T-helper 1 cell (primary cell): ENCODE measurements around the gene USP20.

Experiments used
- DNase-seq, 5 donors: peaks; one replicate each; pipeline ENCODE4 v3.0.0-alpha.2; 2012 to 2020

The USP20 gene

GRCh38 chr9:129857207-129857606 is 21.9 kb downstream of the USP20 start:
- no peak for DNase-seq

GRCh38 chr9:129858167-129858962 is 23.1 kb downstream of the USP20 start:
- no peak for DNase-seq

GRCh38 chr9:129860653-129861446 is 25.6 kb downstream of the USP20 start:
- DNase-seq = peak in 1 of 5 donors; percentile 44

- DNase-seq = no peak
These were observed 26.2 kb downstream of the USP20 start for GRCh38 chr9:129861447-129861827.

GRCh38 chr9:129863059-129863690 is 27.9 kb downstream of the USP20 start:
- peak in 4 of 5 donors; percentile 52 to 91 (median 56) for DNase-seq

- peak in 1 of 5 donors; percentile 82 for DNase-seq
These were observed 29.9 kb downstream of the USP20 start for GRCh38 chr9:129864991-129865647.

- DNase-seq = no peak
These were observed 30.5 kb downstream of the USP20 start for GRCh38 chr9:129865668-129866320.

- DNase-seq = peak in 4 of 5 donors; percentile 49 to 71 (median 56)
These were observed 31.3 kb downstream of the USP20 start for GRCh38 chr9:129866394-129867135.

GRCh38 chr9:129867136-129868022 is 32.1 kb downstream of the USP20 start:
- DNase-seq = peak in 1 of 5 donors; percentile 40

- DNase-seq = no peak
These were observed 33.0 kb downstream of the USP20 start for GRCh38 chr9:129868023-129868871.

- DNase-seq = peak; percentile 86 to 96 (median 91)
These were observed 33.7 kb downstream of the USP20 start for GRCh38 chr9:129868872-129869486.

- no peak for DNase-seq
These were observed 34.6 kb downstream of the USP20 start for GRCh38 chr9:129869585-129870501.

GRCh38 chr9:129871046-129871445 is 35.8 kb downstream of the USP20 start:
- no peak for DNase-seq

GRCh38 chr9:129873563-129874190 is 38.4 kb downstream of the USP20 start:
- DNase-seq = no peak

GRCh38 chr9:129874261-129875101 is 39.2 kb downstream of the USP20 start:
- DNase-seq = no peak

- no peak for DNase-seq
These were observed 39.9 kb downstream of the USP20 start for GRCh38 chr9:129875181-129875611.
